WTC11 (cell line): ENCODE data around the gene CGREF1. TPM values are rescaled to one million over a fixed set of nuclear protein-coding genes. Genes with fewer than 3 reads are reported as not detected.
A peak's percentile ranks its signal among the peaks of the same experiment; 100 is the strongest.

ENCODE experiments used
- ATAC-seq: fragments of 200-7000 bp; cut with Tn5 transposase; 2 replicates; pipeline ENCODE4 v1.10.0; 2021; ENCODE audit warnings: mild to moderate bottlenecking, moderate library complexity
- CTCF ChIA-PET: fragments of 300-600 bp; sonication (Branson Sonifier 250); formaldehyde crosslinking; loops from one replicate; lab custom pipeline; 2021; ENCODE audit warnings: antibody characterized with exemption; lab: Charles Lee
- POLR2A ChIA-PET: fragments of 350-600 bp; sonication (Branson Sonifier 250); formaldehyde crosslinking; loops from one replicate; lab custom pipeline; 2021; ENCODE audit warnings: antibody characterized with exemption; lab: Charles Lee
- DNase-seq: peaks from one replicate; pipeline ENCODE4 v3.0.0; 2021; ENCODE audit warnings: low spot score
- H3K27ac Mint-ChIP-seq: 2 replicates; pipeline ENCODE4 v1.8.0; 2021; ENCODE audit warnings: mixed read lengths
- H3K27me3 Mint-ChIP-seq: 2 replicates; pipeline ENCODE4 v1.8.0; 2021; ENCODE audit warnings: low read depth, mild to moderate bottlenecking, moderate library complexity, mixed read lengths
- H3K36me3 Mint-ChIP-seq: 2 replicates; pipeline ENCODE4 v1.8.0; 2021; ENCODE audit warnings: mixed read lengths
- H3K4me1 Mint-ChIP-seq: 2 replicates; pipeline ENCODE4 v1.8.0; 2022; ENCODE audit warnings: mixed read lengths
- H3K4me3 Mint-ChIP-seq: 2 replicates; pipeline ENCODE4 v1.8.0; 2021; ENCODE audit warnings: mild to moderate bottlenecking, moderate library complexity, mixed read lengths
- H3K9me3 Mint-ChIP-seq: 2 replicates; pipeline ENCODE4 v1.8.0; 2021; ENCODE audit warnings: mixed read lengths
- JUN ChIP-seq: sonication (generic); formaldehyde crosslinking; IDR thresholded peaks from 2 replicates; pipeline ENCODE4 v1.8.0; 2023; ENCODE audit warnings: mild to moderate bottlenecking, missing genetic modification reagents
- MYBL2 ChIP-seq: sonication (generic); formaldehyde crosslinking; IDR thresholded peaks from 2 replicates; pipeline ENCODE4 v1.8.1; 2023; ENCODE audit warnings: mild to moderate bottlenecking, moderate library complexity, missing genetic modification reagents
- NFE2L1 ChIP-seq: sonication (generic); formaldehyde crosslinking; IDR thresholded peaks from 2 replicates; pipeline ENCODE4 v1.8.1; 2023; ENCODE audit warnings: missing genetic modification reagents
- NR2C2 ChIP-seq: sonication (generic); formaldehyde crosslinking; IDR thresholded peaks from 2 replicates; pipeline ENCODE4 v1.8.0; 2022; ENCODE audit warnings: mild to moderate bottlenecking, missing genetic modification reagents
- PREB ChIP-seq: sonication (generic); formaldehyde crosslinking; IDR thresholded peaks from 2 replicates; pipeline ENCODE4 v1.8.1; 2022; ENCODE audit warnings: mild to moderate bottlenecking, missing genetic modification reagents, moderate library complexity, borderline replicate concordance
- PRRX2 ChIP-seq: fragments of 250-450 bp; sonication (Bioruptor Pico); IDR thresholded peaks from 2 replicates; pipeline ENCODE4 v1.8.0; 2021; ENCODE audit warnings: mild to moderate bottlenecking
- SOX15 ChIP-seq: fragments of 250-450 bp; sonication (Bioruptor Pico); IDR thresholded peaks from 2 replicates; pipeline ENCODE4 v1.9.0; 2021; ENCODE audit warnings: mild to moderate bottlenecking
- SP1 ChIP-seq: sonication (generic); formaldehyde crosslinking; conservative IDR thresholded peaks from 2 replicates; pipeline ENCODE4 v1.8.1; 2022; ENCODE audit warnings: missing genetic modification reagents
- TCF7 ChIP-seq: sonication (generic); formaldehyde crosslinking; IDR thresholded peaks from 2 replicates; pipeline ENCODE4 v1.8.0; 2022; ENCODE audit warnings: mild to moderate bottlenecking, low read depth, missing genetic modification reagents, moderate library complexity
- ZNF138 ChIP-seq: sonication (generic); formaldehyde crosslinking; conservative IDR thresholded peaks from 2 replicates; pipeline ENCODE4 v1.8.1; 2022; ENCODE audit warnings: mild to moderate bottlenecking, moderate library complexity, missing genetic modification reagents
- ZNF263 ChIP-seq: sonication (generic); formaldehyde crosslinking; IDR thresholded peaks from 2 replicates; pipeline ENCODE4 v1.8.1; 2022; ENCODE audit warnings: low read depth, mild to moderate bottlenecking, moderate library complexity, missing genetic modification reagents
- total RNA-seq: library from RNA; stranded (reverse); gene quantifications from 3 replicates; pipeline ENCODE4 v1.2.3, GENCODE V29; 2021
- TF ChIP-seq, protein P1 (sequence below): fragments of 200-600 bp; IDR thresholded peaks from 2 replicates; pipeline ENCODE4 v1.8.0; 2022; ENCODE audit warnings: antibody characterized with exemption
- TF ChIP-seq, protein P2 (sequence below): sonication (generic); formaldehyde crosslinking; IDR thresholded peaks from 2 replicates; pipeline ENCODE4 v1.8.0; 2022; ENCODE audit warnings: mild to moderate bottlenecking, missing genetic modification reagents
- TF ChIP-seq, protein P3 (sequence below): sonication (generic); formaldehyde crosslinking; IDR thresholded peaks from 2 replicates; pipeline ENCODE4 v1.8.0; 2023; ENCODE audit warnings: missing genetic modification reagents
- TF ChIP-seq, protein P4 (sequence below): sonication (generic); formaldehyde crosslinking; IDR thresholded peaks from 2 replicates; pipeline ENCODE4 v1.8.0; 2022; ENCODE audit warnings: mild to moderate bottlenecking, missing genetic modification reagents
- TF ChIP-seq, protein P5 (sequence below): fragments of 250-450 bp; sonication (Bioruptor Pico); IDR thresholded peaks from 2 replicates; pipeline ENCODE4 v2.1.2; 2022; ENCODE audit warnings: mild to moderate bottlenecking, moderate library complexity
- TF ChIP-seq, protein P6 (sequence below): sonication (generic); formaldehyde crosslinking; IDR thresholded peaks from 2 replicates; pipeline ENCODE4 v1.8.1; 2023; ENCODE audit warnings: mild to moderate bottlenecking, missing genetic modification reagents
- TF ChIP-seq, protein P7 (sequence below): sonication (generic); formaldehyde crosslinking; IDR thresholded peaks from 2 replicates; pipeline ENCODE4 v1.8.1; 2022; ENCODE audit warnings: low read depth, mild to moderate bottlenecking, moderate library complexity, missing genetic modification reagents, borderline replicate concordance
- TF ChIP-seq, protein P8 (sequence below): sonication (generic); formaldehyde crosslinking; IDR thresholded peaks from 2 replicates; pipeline ENCODE4 v1.8.0; 2022; ENCODE audit warnings: mild to moderate bottlenecking, missing genetic modification reagents

Gene CGREF1
- total RNA-seq, 1 experiment from 2014 or later: 3.5 TPM

GRCh38 chr2:27152796-27153464 lies 34.0 kb upstream of the CGREF1 start (continued):
- TF ChIP-seq, protein P1, sequence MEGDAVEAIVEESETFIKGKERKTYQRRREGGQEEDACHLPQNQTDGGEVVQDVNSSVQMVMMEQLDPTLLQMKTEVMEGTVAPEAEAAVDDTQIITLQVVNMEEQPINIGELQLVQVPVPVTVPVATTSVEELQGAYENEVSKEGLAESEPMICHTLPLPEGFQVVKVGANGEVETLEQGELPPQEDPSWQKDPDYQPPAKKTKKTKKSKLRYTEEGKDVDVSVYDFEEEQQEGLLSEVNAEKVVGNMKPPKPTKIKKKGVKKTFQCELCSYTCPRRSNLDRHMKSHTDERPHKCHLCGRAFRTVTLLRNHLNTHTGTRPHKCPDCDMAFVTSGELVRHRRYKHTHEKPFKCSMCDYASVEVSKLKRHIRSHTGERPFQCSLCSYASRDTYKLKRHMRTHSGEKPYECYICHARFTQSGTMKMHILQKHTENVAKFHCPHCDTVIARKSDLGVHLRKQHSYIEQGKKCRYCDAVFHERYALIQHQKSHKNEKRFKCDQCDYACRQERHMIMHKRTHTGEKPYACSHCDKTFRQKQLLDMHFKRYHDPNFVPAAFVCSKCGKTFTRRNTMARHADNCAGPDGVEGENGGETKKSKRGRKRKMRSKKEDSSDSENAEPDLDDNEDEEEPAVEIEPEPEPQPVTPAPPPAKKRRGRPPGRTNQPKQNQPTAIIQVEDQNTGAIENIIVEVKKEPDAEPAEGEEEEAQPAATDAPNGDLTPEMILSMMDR: no peak
- TF ChIP-seq PREB: no peak
- no peak for TF ChIP-seq NR2C2 (CRISPR knock-in tag)
- TF ChIP-seq, protein P2, sequence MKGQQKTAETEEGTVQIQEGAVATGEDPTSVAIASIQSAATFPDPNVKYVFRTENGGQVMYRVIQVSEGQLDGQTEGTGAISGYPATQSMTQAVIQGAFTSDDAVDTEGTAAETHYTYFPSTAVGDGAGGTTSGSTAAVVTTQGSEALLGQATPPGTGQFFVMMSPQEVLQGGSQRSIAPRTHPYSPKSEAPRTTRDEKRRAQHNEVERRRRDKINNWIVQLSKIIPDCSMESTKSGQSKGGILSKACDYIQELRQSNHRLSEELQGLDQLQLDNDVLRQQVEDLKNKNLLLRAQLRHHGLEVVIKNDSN (CRISPR knock-in tag): no peak
- no peak for TF ChIP-seq PRRX2 (CRISPR knock-in tag)
- TF ChIP-seq NFE2L1 (CRISPR knock-in tag): no peak
- TF ChIP-seq ZNF263 (CRISPR knock-in tag): no peak
- TF ChIP-seq ZNF138 (CRISPR knock-in tag): no peak
- no peak for TF ChIP-seq SOX15
- TF ChIP-seq, protein P3, sequence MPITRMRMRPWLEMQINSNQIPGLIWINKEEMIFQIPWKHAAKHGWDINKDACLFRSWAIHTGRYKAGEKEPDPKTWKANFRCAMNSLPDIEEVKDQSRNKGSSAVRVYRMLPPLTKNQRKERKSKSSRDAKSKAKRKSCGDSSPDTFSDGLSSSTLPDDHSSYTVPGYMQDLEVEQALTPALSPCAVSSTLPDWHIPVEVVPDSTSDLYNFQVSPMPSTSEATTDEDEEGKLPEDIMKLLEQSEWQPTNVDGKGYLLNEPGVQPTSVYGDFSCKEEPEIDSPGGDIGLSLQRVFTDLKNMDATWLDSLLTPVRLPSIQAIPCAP (CRISPR knock-in tag): no peak
- TF ChIP-seq, protein P4, sequence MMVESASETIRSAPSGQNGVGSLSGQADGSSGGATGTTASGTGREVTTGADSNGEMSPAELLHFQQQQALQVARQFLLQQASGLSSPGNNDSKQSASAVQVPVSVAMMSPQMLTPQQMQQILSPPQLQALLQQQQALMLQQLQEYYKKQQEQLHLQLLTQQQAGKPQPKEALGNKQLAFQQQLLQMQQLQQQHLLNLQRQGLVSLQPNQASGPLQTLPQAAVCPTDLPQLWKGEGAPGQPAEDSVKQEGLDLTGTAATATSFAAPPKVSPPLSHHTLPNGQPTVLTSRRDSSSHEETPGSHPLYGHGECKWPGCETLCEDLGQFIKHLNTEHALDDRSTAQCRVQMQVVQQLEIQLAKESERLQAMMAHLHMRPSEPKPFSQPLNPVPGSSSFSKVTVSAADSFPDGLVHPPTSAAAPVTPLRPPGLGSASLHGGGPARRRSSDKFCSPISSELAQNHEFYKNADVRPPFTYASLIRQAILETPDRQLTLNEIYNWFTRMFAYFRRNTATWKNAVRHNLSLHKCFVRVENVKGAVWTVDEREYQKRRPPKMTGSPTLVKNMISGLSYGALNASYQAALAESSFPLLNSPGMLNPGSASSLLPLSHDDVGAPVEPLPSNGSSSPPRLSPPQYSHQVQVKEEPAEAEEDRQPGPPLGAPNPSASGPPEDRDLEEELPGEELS (CRISPR knock-in tag): no peak
- TF ChIP-seq SP1 (CRISPR knock-in tag): no peak
- TF ChIP-seq, protein P5, sequence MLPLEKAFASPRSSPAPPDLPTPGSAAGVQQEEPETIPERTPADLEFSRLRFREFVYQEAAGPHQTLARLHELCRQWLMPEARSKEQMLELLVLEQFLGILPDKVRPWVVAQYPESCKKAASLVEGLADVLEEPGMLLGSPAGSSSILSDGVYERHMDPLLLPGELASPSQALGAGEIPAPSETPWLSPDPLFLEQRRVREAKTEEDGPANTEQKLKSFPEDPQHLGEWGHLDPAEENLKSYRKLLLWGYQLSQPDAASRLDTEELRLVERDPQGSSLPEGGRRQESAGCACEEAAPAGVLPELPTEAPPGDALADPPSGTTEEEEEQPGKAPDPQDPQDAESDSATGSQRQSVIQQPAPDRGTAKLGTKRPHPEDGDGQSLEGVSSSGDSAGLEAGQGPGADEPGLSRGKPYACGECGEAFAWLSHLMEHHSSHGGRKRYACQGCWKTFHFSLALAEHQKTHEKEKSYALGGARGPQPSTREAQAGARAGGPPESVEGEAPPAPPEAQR (CRISPR knock-in tag): no peak

DNA sequence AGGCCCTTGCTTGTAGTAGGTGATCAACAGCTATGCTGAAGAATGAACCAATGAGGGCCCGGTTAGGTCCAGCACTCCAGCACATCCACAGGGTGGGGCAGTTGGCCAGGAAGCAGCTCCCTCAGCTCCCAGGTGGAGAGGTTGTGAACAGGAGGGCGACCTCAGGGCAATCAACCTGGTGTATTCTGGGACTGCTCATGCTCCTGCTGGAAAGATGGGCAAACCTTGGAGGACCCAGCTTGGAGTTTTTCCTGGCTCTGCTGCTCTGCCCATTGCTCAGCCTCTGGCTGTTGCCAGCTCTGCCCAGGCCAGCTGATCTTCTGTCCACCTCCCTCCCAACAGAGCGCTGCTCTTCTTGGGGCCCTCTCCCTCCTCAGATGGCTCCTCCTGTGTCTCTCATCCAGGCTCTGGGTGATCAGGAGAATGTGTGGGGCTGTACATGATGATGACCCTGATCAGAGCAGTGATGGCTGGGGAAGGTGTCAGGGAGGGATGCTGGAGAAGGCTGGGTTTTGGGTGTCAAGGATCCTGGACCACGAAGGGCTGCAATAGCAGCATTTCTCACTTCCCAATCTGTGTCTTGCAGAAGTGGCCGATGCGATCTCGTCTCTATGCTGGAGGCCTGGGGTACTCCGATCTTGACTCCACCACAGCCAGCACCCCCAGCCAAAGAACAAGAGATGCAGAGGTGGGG lies 33.3 kb upstream of the CGREF1 start:
- no peak overlapping the region for H3K27ac Mint-ChIP-seq
- CTCF ChIA-PET: interaction anchor here (0.6 to 3.2 kb wide), 8 partner anchors 11 to 140 kb away, joined by 3 to 22 read pairs (median 8); partner anchors contain the start of gene PREB
- H3K36me3 Mint-ChIP-seq: no peaks in the 10 kb centered on the region
- H3K9me3 Mint-ChIP-seq: no peaks in the 10 kb centered on the region
- no peak overlapping the region for H3K4me3 Mint-ChIP-seq
- DNase-seq: peak; percentile 29
- POLR2A ChIA-PET: interaction anchor here (0.6 kb wide), 1 partner anchor 71 kb away, joined by 5 read pairs; no protein-coding TSS in a partner anchor
- H3K4me1 Mint-ChIP-seq: no peaks in the 10 kb centered on the region
- ATAC-seq: peak; percentile 86
- no peaks in the 10 kb centered on the region for H3K27me3 Mint-ChIP-seq
- no peak for TF ChIP-seq JUN (CRISPR knock-in tag)
- no peak for TF ChIP-seq NFE2L1 (CRISPR knock-in tag)
- TF ChIP-seq TCF7 (CRISPR knock-in tag): no peak
- TF ChIP-seq MYBL2 (CRISPR knock-in tag): no peak
- TF ChIP-seq, protein P6, sequence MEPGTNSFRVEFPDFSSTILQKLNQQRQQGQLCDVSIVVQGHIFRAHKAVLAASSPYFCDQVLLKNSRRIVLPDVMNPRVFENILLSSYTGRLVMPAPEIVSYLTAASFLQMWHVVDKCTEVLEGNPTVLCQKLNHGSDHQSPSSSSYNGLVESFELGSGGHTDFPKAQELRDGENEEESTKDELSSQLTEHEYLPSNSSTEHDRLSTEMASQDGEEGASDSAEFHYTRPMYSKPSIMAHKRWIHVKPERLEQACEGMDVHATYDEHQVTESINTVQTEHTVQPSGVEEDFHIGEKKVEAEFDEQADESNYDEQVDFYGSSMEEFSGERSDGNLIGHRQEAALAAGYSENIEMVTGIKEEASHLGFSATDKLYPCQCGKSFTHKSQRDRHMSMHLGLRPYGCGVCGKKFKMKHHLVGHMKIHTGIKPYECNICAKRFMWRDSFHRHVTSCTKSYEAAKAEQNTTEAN (CRISPR knock-in tag): no peak
- TF ChIP-seq, protein P7, sequence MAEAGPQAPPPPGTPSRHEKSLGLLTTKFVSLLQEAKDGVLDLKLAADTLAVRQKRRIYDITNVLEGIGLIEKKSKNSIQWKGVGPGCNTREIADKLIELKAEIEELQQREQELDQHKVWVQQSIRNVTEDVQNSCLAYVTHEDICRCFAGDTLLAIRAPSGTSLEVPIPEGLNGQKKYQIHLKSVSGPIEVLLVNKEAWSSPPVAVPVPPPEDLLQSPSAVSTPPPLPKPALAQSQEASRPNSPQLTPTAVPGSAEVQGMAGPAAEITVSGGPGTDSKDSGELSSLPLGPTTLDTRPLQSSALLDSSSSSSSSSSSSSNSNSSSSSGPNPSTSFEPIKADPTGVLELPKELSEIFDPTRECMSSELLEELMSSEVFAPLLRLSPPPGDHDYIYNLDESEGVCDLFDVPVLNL (CRISPR knock-in tag): no peak
- TF ChIP-seq, protein P8, sequence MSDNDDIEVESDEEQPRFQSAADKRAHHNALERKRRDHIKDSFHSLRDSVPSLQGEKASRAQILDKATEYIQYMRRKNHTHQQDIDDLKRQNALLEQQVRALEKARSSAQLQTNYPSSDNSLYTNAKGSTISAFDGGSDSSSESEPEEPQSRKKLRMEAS (CRISPR knock-in tag): no peak
- TF ChIP-seq, protein P5 (CRISPR knock-in tag): no peak
